HCT116 (cell line): ENCODE measurements around the gene KHSRP. TPM values are rescaled to one million over a fixed set of nuclear protein-coding genes. Genes with fewer than 3 reads are reported as not detected.
A peak's percentile ranks its signal among the peaks of the same experiment; 100 is the strongest.
"Not testable (repeated sequence)": the region's sequence is repeated elsewhere in the genome, so short reads cannot be mapped to it uniquely, and the experiment has no call there.

Experiments
- ATAC-seq: fragments of 200-7000 bp; cut with Tn5 transposase; 2 replicates; pipeline ENCODE4 v1.9.1; 2020; ENCODE audit warnings: mild to moderate bottlenecking, moderate library complexity
- BruUV-seq: library from RNA; stranded (reverse); fragments of 400-500 nt; replicated peaks from 2 replicates; lab custom pipeline; 2021; lab: Mats Ljungman, UMichigan
- CTCF ChIA-PET: fragments of 300-600 bp; sonication (Branson Sonifier 250); formaldehyde crosslinking; loops from one replicate; lab custom pipeline; 2021; ENCODE audit warnings: antibody characterized with exemption; lab: Charles Lee
- POLR2A ChIA-PET: fragments of 300-600, 350-600 bp; sonication (Branson Sonifier 250); formaldehyde crosslinking; loops from one replicate; lab custom pipeline; 2021; ENCODE audit warnings: antibody characterized with exemption; lab: Charles Lee
- RAD21 ChIA-PET, 2 experiments: fragments of 300-600 bp; sonication (Branson Sonifier 250); formaldehyde crosslinking; loops; one replicate each; lab custom pipeline; 2023; ENCODE audit warnings: low total read pairs in 2 of 2; ENCODE audit not compliant: uncharacterized antibody in 2 of 2, unreplicated experiment in 2 of 2, low non-redundant PET in 1 of 2; lab: Charles Lee
- DNase-seq: peaks from one replicate; pipeline ENCODE4 v3.0.0-alpha.2; 2010; ENCODE audit warnings: low read depth, low spot score
- H2AFZ ChIP-seq: fragments of 200-600 bp; shearing (Covaris generic), sonication (generic); 2 replicates; pipeline ENCODE4 v1.6.1; 2017; ENCODE audit warnings: low read depth, mixed run types, mixed read lengths, antibody characterized with exemption, low read length; ENCODE audit not compliant: poor library complexity, severe bottlenecking
- H3K27ac ChIP-seq: 2 replicates; pipeline ENCODE4 v1.5.1; 2012; ENCODE audit warnings: low read depth, low read length
- H3K27me3 ChIP-seq: fragments of 200-600 bp; sonication (generic); 2 replicates; pipeline ENCODE4 v1.6.1; 2016; ENCODE audit warnings: mixed run types, low read length, mixed read lengths; ENCODE audit not compliant: insufficient read depth
- H3K36me3 ChIP-seq, 2 experiments: fragments of 200-500 bp in 1 of 2; fragments of 200-600 bp in 1 of 2; sonication (Bioruptor generic) in 1 of 2; sonication (generic) in 1 of 2; 2 replicates each; pipeline versions ENCODE4 v1.5.1 to v1.6.1; 2014 to 2016; ENCODE audit warnings: low read length in 2 of 2, inconsistent platforms in 1 of 2, mixed read lengths in 1 of 2, mixed run types in 1 of 2; ENCODE audit not compliant: insufficient read depth in 2 of 2, control insufficient read depth in 1 of 2
- H3K4me1 ChIP-seq, 2 experiments: fragments of 200-600 bp in 1 of 2; sonication (generic) in 1 of 2; 2 replicates each; pipeline versions ENCODE4 v1.5.1 to v1.6.1; 2012 to 2017; ENCODE audit warnings: low read length in 2 of 2, inconsistent platforms in 1 of 2, mild to moderate bottlenecking in 1 of 2, mixed read lengths in 1 of 2, mixed run types in 1 of 2, moderate library complexity in 1 of 2; ENCODE audit not compliant: insufficient read depth in 2 of 2, control insufficient read depth in 1 of 2
- H3K4me2 ChIP-seq: fragments of 200-600 bp; sonication (generic); 2 replicates; pipeline ENCODE4 v1.6.1; 2017; ENCODE audit warnings: mixed run types, low read length, mixed read lengths
- H3K4me3 ChIP-seq, 2 experiments: fragments of 200-600 bp in 1 of 2; sonication (generic) in 1 of 2; replicated peaks in 1 of 2; 2 replicates each; pipeline ENCODE4 v1.5.1; 2011 to 2016; ENCODE audit warnings: low read length in 2 of 2, control low read depth in 1 of 2, low read depth in 1 of 2, mild to moderate bottlenecking in 1 of 2, mixed read lengths in 1 of 2, mixed run types in 1 of 2
- H3K79me2 ChIP-seq: fragments of 200-600 bp; sonication (generic); 2 replicates; pipeline ENCODE4 v1.6.1; 2017; ENCODE audit warnings: mild to moderate bottlenecking, mixed run types, low read length, moderate library complexity, mixed read lengths; ENCODE audit not compliant: insufficient read depth
- H3K9ac ChIP-seq: fragments of 200-600 bp; sonication (generic); 2 replicates; pipeline ENCODE4 v1.6.1; 2016; ENCODE audit warnings: low read length, mixed read lengths
- H3K9me2 ChIP-seq: fragments of 200-600 bp; sonication (generic), shearing (Covaris generic); 2 replicates; pipeline ENCODE4 v1.6.1; 2017; ENCODE audit warnings: mixed run types, mild to moderate bottlenecking, moderate library complexity; ENCODE audit not compliant: insufficient read depth
- H3K9me3 ChIP-seq, 2 experiments: fragments of 200-500 bp in 1 of 2; fragments of 200-600 bp in 1 of 2; sonication (Bioruptor generic) in 1 of 2; sonication (generic) in 1 of 2; 2 replicates each; pipeline ENCODE4 v1.6.1; 2014 to 2017; ENCODE audit warnings: low read length in 2 of 2, mixed read lengths in 2 of 2, inconsistent platforms in 1 of 2, low read depth in 1 of 2, mild to moderate bottlenecking in 1 of 2, mixed run types in 1 of 2, moderate library complexity in 1 of 2; ENCODE audit not compliant: control insufficient read depth in 1 of 2, insufficient read depth in 1 of 2
- H4K20me1 ChIP-seq: fragments of 200-600 bp; sonication (generic), shearing (Covaris generic); 2 replicates; pipeline ENCODE4 v1.6.1; 2017; ENCODE audit warnings: mixed run types, mild to moderate bottlenecking, moderate library complexity; ENCODE audit not compliant: insufficient read depth
- CBX3 ChIP-seq: IDR thresholded peaks from 2 replicates; pipeline ENCODE4 v1.6.1; 2012; ENCODE audit warnings: low read depth
- intact Hi-C: fragments of 100-400 bp; cut with micrococcal nuclease; formaldehyde crosslinking; loops from 2 replicates; pipeline ENCODE4 v1.10.0; 2022
- total RNA-seq: library from RNA; stranded (reverse); gene quantifications from one replicate; pipeline ENCODE4 v1.2.1, GENCODE V29; 2021; ENCODE audit not compliant: unreplicated experiment

Gene KHSRP
- total RNA-seq, 1 experiment from 2014 or later: 553 TPM

DNA sequence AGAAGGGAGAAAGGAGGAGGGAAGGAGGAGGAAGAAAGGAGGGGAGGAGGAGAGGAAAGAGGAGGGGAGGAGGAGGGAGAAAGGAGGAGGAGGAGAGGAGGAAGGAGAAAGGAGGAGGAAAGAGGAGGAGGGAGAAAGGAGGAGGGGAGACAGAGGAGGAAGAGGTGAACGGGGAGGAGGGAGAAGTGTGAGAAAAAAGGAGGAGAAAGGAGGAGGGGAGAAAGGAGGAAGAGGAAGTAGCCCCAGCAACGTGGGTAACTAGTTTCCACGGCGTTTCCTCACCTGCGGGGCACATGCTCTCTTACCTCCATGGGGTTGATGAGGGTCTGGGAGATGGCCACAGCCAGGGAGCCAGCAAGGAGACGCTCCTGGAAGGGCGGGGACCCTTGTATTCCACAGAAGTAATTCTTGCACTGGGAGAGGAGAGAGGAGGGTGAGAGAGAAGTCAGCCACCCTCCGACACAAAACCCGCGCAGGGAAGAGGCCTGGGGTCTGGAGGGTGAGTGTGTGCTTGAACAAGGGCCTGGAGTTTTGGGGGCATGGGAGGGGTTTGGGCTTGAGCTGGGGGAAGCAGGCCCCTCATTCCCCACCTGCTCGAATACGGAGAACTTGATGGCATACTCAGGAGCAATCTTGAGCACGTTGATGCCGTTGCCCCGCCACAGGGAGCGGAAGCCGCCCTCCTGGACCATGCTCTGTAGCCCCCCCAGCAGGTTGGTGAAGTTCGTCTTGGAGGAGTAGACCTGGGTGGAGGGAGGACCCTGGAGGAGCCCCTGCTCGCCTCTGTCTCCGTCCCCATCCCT lies 5.0 kb upstream of the KHSRP start:
- BruUV-seq: no TSS peak
- no peaks in the 10 kb centered on the region for H3K36me3 ChIP-seq

GRCh38 chr19:6428692-6429418 lies 4.2 kb upstream of the KHSRP start:
- DNase-seq, H3K9me2 ChIP-seq, H2AFZ ChIP-seq, H3K9me3 ChIP-seq, POLR2A ChIA-PET, H3K36me3 ChIP-seq, CTCF ChIA-PET, H3K9ac ChIP-seq, BruUV-seq, H4K20me1 ChIP-seq, intact Hi-C loops, H3K79me2 ChIP-seq, RAD21 ChIA-PET, H3K27me3 ChIP-seq, H3K27ac ChIP-seq, ATAC-seq: not testable (repeated sequence)
- Histone ChIP-seq H3K4me3 (peak overlapping the region in 1 of 2 experiments; percentile 2; a peak in 1 of 4 replicates), H3K4me1 (peaks cover 8 to 20% of the 10 kb centered on the region in 2 experiments; a peak in 3 of 4 replicates), H3K4me2 (peak overlapping the region; percentile 31; the same call in 1 of the 2 replicates)

More for the DNA sequence above, 5.0 kb upstream of the KHSRP start:
- no peaks in the 10 kb centered on the region for H4K20me1 ChIP-seq
- no peak overlapping the region for H3K9ac ChIP-seq
- ATAC-seq: no peak
- H3K9me3 ChIP-seq: no peaks in the 10 kb centered on the region
- RAD21 ChIA-PET: no interaction called here
- no peak overlapping the region for H2AFZ ChIP-seq
- DNase-seq: no peak
- peak overlapping the region; percentile 31; the same call in 1 of the 2 replicates for H3K4me2 ChIP-seq
- H3K4me3 ChIP-seq: peak overlapping the region in 1 of 2 experiments; percentile 2; a peak in 2 of 4 replicates
- no peaks in the 10 kb centered on the region for H3K9me2 ChIP-seq
- H3K27ac ChIP-seq: no peak overlapping the region
- intact Hi-C loops: no loop called here
- no peaks in the 10 kb centered on the region for H3K27me3 ChIP-seq
- peaks cover 8 to 20% of the 10 kb centered on the region in 2 experiments; a peak in 3 of 4 replicates for H3K4me1 ChIP-seq
- TF ChIP-seq CBX3: no peak
- TF ChIP-seq, all 23 proteins: peak for 0
- H3K79me2 ChIP-seq: no peaks in the 10 kb centered on the region
- ChIA-PET CTCF (no interaction called here), POLR2A (no interaction called here)
